ENCODE measurements around the gene PIK3CD.
"Not testable (repeated sequence)": the region's sequence is repeated elsewhere in the genome, so short reads cannot be mapped to it uniquely, and the experiment has no call there.

The PIK3CD gene

DNA sequence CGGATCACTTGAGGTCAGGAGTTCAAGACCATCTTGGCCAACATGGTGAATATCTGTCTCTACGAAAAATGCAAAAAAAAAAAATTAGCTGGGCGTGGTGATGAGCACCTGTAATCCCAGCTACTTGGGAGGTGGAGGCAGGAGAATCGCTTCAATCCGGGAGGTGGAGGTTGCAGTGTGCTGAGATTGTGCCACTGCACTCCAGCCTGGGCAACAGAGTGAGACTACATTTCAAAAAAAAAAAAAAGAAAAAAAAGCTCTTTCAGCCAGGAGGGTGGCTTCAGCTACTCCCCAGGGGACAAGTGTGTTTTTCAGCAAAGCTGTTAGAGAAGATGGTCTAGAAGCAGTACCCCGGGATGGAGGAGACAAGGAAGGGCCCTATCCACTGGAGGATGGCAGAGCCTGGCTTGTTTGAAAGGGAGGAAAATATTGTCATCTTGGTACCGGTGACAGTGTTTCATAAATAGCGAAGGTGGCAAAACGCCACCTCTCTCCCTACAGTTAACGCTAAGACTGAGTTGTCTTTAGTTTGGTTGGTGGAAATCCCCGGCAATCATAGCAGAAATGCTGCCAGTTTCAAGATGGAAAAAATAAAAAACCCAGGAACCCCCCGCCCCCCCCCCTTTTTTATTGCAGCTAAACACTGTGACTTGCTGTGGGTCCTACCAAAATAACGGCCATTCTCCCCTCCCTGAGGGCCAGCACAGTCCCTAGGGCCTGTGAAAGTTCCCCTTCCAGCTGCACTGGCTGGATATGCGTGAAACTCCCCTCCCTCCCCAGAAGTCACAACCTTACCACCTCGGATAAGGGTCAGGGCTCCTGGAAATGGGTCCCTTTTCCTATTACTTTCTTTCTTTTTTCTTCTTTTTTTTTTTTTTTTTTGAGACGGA, 3.5 kb downstream of the PIK3CD start:
- DNase-seq: no peak

DNA sequence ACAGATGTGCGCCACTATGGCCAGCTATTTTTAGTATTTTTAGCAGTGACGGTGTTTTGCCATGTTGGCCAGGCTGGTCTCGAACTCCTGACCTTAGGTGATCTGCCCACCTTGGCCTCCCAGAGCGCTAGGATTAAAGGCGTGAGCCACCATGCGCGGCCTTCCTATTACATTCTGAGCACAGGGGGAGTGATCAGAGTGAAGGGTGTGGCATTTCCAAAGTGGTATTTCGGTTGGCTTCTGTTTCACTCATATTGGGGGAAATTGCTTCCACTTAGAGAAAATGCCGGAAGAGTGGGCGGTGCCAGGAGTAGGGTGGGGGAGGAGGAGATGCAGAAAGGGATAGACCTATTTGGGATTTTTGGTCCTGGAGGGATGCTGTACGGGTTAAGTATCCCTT, 4.3 kb downstream of the PIK3CD start:
- no peak for DNase-seq

DNA sequence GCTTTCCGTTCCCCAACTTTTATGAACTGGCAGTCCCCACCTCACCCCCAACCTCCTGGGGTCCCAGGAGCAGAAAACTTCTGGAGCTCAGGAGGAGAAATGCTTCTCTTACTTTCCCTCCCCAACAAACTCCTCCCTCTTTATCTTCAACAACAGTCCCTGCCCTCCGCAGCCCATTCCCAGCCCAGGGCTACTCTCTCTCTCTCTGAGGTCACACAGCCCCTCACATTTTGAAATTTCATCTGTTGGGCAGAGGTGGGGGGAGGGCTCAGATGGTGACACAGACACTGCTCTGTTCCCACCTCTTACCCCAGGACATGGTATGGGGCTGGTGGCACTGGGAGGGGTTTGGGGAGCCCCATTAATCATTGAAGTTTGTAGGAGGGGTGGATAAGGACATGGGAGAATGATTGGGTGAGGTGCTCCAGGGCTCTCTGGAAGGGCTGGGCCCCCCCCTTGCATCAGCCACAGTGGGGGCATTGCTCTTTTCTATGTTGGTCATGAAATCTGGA, 6.0 kb downstream of the PIK3CD start:
- DNase-seq: no peak

DNA sequence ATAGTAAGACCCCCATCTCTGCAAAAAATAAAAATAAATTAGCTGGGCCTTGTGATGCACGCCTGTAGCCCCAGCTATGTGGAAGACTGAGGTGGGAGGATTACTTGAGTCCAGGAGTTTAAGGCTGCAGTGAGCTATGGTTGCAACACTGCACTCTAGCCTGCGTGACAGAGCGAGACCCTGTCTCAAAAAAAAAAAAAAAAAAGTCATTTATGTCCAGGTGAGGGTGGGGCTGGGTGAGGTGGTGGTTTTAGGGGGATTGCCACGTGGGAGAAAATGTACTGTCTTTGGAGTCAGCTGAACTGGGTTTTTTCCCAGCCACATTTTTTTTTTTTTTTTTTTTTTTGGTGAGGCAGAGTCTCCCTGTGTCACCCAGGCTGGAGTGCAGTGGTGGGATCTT, 6.7 kb downstream of the PIK3CD start:
- no peak for DNase-seq

DNA sequence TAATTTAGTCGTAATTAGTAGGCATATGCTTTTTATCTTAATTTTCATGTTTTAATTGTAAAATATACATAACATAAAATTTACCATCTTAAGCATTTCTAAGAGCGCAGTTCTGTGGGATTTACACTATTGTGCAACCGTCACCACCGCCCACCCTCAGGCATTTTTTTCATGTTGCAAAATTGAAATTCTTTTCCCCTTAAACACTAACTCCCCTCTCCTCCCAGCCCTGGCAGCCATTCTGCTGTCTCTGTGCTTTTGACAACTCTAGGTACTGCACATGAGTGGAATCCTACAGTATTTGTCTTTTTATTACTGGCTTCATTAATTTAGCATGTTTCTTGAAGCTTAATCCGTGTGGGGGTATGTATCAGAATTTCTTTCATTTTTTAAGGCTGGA, 7.8 kb downstream of the PIK3CD start:
- no peak for DNase-seq

DNA sequence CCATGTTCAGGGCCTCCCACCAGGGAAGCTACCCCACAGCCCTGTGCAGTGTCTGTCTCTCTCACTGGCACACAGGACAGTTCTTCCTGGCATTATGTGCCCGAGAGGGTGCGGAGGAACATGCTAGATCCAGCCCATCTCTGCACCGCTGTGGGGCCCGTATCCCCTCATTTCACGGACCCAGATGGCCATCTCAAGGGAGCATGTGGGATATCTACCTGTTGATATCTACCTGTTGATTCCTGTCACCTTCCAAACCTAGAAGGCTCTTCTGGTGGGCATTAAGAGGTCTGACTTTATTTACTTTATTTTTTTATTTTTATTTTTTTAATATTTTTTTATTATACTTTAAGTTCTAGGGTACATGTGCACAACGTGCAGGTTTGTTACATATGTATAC, 11.7 kb downstream of the PIK3CD start:
- DNase-seq: no peak

DNA sequence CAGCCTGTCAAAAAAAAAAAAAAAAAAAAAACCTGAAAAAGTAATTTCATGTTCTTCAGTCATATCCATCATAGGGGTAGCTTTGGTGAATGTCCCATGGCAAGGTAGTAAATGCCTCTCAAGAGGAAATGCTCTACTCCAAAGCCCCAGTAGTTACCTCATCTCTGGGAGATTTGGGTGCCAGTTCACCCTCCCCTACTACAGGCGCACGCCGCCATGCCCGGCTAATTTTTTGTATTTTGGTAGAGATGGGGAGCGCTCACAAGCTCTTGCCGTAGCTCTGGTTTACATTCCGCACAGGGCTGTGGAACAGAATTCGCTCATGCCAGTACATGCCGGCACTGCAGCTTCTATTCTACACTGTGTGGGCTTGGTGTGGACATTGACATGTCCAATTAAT, 13.7 kb downstream of the PIK3CD start:
- no peak for DNase-seq

DNA sequence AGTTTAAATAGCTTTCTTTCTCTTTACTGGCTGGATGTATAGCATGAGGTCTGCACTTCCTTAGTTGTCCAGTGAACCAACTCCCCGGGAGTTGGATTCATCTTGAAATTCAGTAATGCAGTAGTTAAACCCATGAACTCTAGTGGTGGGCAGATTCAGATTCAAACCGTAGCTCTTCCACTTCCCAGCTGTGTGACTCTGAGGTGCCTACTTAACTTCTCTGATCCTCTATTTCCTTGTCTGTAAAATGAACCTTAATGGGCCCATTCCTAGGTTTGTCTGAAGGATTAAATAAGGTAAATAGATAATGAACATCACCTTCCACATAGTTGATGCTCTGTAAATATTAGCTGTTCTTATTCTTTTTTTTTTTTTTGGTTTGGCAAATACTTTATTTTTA, 16.5 kb downstream of the PIK3CD start:
- DNase-seq: no peak

DNA sequence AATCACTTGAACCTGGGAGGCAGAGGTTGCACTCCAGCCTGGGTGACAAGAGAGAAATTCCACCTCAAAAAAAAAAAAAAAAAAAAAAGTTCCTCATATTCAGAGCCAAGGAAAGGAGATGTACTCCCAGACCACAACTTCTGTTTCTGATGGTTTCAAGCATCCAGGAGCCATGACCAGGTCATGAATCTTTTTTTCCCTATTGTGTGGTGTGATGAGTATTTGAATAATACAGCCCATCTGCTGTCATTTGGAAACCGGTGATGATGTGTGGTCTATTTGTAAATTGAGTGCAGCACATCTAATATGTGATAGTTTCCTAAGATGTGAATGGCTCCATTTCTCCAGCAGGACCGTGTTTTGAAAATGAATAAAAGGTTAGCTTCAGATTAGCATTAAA, 18.6 kb downstream of the PIK3CD start:
- DNase-seq: no peak

DNA sequence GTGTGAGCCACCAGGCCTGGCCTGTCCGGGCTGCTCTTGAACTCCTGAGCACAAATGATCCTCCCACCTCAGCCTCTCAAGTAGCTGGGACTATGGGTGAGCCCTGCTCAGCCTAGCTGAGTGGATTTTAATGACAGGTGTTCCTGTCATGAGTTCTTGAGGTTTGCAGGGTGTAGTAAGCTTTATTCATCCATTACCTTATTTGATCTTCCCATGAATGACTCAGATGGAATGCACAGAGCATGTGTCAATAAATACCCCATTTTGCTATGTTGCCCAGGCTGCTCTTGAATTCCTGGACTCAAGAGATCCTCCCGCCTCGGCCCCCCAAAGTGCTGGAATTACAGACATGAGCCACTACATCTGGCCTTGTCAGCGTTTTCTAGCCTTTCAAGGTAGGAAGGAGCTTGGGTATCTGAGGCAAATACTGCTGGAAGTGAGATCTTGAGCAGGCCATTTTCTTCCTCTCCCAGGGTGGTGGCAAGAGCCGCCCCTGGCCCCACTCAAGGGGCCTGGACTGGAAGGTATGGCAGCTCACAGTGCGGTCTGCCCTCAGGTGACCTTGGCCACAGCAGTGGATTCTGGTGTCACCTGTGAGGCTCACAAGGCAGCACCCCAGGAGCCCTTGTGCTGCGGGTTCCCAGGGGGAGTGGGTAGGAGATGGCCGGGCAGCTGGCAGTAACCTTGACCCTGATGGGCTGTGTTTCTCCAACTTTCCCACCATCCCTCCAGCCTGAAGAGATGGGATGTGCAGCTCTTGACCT, 20.0 kb downstream of the PIK3CD start:
- DNase-seq: no peak

DNA sequence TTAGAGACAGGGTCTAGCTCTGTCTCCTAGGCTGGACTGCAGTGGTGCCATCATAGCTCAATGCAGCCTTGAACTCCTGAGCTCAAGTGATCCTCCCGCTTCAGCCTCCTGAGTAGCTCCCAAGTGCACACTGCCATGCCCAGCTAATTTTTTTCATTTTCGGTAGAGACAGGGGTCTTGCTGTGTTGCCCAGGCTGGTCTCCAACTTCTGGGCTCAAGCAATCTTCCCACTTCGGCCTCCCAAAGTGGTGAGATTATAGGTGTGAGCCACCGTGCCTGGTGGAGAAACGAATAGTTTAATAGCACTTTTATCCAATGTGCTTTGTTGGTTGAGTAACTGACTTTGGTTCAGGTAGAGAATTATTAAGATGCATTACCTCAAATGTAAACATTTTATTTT, 20.9 kb downstream of the PIK3CD start:
- no peak for DNase-seq

DNA sequence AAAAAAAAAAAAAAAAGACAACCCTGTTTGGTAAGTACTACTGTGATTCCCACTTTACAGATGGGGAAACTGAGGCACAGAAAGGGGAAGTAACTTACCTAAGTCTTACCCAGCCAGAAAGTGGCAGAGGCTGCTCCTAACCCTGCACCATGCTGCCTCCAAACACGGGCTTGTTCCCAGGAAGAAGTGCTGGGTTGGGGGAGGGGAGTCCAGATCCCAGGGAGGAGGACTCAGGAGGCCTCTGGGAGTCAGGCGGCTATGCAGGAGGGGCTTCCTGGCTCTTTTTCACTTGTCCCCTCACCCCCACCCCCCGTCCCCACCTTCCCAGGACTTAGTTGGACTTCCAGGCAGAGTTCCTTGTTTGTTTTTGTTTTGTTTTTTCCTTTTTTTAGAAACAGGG, 23.9 kb downstream of the PIK3CD start:
- DNase-seq: no peak

DNA sequence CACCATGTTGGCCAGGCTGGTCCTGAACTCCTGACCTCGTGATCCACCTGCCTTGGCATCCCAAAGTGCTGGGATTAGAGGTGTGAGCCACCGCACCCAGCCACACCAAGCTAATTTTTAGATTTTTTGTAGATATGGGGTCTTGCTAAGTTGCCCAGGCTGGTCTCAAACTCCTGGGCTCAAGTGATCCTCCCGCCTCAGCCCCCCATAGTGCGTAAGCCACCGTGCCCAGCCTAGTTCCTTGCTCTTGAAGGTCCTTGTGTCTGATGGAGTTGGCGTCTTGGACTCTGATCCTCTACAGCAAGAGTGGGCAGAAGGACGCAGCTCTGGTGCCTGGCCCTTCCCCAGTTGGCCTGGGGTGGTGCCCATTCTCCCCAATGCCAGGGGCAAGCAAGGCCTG, 24.6 kb downstream of the PIK3CD start:
- DNase-seq: not testable (repeated sequence)

DNA sequence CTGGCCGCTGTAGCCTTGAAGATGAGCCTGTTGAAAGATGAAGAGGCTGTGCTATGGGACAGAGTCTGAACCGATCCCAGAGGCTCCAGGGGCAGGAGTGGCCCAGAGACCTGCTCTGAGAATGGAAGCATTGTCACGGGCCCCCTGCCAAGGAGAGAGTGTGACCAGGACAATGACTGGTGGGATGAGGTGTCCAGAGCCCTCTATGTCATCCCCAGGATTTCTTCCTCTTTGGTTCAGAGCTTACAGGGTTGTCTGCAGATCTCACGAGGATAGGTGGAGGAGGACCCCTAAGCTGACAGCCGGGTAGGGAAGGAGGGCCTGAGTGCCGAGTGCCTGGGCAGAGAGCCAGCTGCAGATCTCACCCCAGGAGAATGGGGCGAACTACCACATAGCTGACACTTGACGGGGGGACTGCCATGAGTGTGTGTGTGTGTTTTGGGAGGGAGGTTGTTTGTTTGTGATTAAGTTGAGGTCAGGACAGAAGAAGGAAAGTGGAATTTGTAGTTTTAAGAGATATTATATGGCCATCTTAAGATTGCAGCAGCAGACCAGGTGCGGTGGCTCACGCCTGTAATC, 25.4 kb downstream of the PIK3CD start:
- no peak for DNase-seq

DNA sequence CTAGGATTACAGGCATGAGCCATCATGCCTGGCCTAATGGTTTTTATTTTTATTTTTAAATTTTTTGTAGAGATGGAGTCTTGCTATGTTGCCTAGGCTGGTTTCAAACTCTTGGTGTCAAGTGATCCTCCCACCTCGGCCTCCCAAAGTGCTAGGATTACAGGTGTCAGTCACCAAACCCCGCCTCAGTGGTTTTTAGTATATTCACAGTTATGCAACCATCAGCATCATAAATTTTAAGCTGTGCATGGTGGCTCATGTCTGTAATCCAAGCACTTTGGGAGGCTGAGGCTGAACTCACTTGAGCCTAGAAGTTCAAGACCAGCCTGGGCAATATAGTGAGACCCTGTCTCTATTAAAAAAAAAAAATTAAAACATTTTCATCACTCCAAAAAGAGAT, 28.6 kb downstream of the PIK3CD start:
- DNase-seq: no peak

DNA sequence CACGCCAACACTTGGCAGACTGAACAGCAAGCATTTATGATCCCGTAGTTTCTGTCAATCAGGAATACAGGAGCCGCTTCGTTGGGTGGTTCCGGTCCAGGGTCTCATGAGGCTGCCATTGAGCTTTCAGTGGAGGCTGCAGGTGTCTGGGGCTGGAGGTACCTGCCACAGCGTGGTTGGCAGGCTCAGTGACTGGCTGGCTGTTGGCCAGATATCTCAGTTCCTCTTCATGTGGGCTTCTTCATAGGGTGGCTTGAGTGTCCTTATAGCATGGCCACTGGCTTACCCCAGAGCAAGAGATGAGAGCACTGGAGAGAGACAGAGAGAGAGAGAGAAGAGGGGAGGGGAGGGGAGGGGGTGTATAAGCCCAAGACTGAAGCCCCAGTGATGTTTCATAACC, 29.3 kb downstream of the PIK3CD start:
- DNase-seq: no peak

DNA sequence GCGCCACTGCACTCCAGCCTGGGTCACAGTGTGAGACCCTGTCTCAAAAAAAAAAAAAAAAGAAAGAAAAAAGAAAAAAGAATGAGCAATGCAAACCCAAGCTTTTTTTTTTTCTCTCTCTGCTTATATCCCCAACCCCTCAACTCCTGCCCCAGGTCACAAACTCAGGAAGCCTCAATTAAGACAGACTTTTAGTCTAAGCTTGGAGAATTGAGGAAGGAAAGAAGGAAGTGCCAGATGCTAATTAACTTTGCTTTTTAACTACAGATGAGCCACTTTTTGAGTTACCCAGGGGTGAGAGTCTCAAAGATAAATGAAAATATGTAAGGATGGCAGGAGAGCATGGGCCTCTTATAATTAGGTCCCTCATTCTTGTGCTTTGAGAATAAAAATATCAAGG, 33.3 kb downstream of the PIK3CD start:
- DNase-seq: no peak

DNA sequence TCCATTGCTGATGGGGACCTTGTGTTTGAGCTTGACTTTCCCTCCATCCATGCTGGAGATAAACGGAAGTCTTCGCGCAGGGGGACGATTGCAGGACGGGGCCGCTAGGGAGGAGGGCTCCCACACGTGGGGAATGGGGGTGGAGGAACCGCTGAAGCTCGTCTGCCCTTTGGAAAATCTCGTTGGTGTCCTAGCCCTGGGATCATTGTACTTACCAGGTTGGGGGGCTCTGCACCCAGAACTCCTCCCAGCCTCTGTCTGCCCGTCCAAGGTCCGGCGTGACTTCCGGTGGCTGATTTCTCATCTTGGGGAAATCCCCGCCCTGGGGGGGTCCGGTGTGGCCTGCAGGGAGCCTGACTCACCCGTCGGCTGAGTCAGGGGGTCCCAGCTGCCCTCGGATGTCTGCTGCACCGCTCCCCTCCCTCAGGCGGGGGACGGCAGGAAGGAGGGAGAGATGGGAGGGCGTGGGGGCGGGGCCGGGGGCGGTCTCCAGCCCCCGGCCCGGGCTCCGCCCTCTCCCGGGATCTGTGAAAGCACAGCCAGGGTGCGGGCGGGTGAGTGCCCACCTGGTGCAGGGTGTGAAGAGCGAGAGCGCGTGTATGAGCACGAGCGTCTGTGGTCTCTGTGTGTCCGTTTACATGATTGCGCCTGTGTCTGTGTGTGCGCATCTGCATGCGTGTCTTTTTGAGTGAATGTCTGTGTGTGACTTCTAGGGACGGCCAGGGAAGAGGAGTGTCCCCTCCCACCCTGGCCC, 35.8 kb downstream of the PIK3CD start:
- DNase-seq: no peak

DNA sequence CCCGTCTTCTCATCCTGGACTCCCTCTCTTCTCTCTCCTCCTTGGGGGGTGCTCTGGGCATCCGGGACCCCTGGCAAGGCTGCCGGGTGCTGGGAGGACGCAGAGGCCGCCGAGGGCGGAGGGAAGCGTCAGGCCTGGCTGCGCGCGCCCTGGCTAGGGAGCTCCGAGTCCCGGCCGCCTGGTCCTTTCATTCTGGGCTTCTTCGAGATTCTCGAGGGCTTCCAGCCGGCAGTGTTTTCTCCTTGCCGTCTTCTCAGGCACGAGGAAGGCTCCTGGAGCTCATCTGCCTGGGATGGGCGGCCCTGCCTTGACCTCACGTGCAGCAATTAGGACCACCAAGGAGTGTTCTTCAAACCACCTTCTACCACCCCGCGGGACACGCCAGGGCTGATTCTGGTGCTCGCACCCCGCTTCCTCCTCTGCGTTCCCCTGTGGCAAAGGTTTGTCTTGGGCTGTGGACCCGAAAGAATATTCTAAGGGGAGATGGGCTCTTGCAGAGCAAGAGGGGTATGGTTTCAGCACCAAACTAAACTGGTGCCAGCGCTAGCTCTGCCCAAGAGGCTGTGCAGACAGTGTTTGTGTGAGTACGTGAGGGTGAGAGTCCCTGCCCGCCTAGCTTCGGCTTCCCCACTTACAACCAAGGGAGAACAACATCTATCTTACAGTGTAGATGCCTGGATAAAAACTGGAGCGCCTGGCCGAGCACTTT, 36.5 kb downstream of the PIK3CD start:
- no peak for DNase-seq

DNA sequence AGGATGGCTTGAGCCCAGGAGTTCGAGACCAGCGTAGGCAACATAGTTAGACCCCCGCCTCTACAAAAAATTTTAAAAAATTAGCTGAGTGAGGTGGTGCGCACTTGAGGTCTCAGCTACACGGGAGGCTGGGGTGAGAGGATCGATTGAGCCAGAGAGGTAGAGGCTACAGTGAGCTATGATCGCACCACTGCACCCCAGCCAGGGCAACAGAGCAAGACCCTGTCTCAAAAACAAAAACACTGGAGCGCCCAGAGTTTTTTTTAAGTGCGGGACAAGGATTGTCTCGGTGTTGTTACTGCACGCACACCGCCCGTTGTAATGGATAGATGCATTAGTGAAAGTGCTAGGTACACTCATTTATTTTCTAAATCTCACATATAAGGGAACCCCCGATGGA, 37.1 kb downstream of the PIK3CD start:
- DNase-seq: no peak

DNA sequence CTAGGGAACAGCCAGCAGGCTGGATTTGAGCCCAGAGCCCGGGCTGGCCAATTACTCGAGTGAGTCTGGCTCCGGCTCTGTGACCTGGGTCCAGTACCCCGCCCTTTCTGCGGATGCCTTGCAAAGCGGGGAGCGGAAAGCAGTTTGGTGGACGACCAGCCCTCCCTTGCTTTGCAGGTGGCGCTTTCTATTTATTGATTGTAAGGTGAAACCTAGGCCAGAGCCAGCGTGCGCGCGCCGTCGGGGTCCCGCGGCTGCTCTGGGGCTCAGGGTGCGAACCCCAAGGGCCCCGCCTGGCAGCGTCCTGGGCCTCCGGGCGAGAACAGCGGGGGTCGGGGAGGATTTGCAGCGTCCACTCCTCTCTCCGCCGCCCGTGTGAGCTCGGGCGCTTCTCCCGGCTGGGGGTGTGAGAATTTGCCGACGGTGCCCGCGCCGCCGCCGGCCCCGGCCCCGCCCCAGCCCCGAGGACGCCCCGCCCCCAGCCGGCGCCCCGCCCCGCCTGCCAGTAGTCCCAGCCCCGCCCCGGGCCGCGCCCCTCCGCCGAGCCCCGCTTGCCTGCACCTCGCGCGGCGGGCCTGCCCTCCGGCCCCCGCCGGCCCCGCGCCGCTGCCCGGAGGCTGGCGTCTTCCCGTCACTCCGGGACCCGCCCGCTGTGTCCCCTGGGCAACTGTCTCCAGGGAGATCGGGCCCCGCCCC, 37.6 kb downstream of the PIK3CD start:
- DNase-seq: peak in 1 of 2 experiments; percentile 61

DNA sequence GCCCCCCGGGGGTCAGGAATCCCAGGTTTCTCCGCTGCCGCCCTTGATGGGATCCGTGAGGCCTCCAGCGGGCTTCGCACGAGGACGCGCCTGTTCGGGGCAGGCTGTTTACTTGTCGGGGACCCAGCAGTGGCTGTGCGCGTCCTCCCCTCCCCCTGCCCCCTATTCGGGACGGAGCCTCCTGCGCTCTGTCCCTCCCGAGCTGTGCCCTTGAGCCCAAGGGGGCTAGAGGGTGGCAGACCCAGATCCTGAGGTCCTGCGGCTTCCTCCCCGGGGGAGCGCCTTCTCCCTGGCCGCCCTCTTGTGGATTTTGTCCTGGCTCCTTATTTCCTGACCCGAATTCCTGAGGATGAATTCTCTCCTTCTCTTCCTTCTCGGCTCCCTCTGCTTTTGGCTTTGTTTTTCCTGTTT, 38.4 kb downstream of the PIK3CD start:
- DNase-seq: no peak

All from NCI-H187 (cell line).